CMK (cell line): Measurements from ENCODE around the gene PRPS1.
A peak's percentile ranks its signal among the peaks of the same experiment; 100 is the strongest.
"Not testable (repeated sequence)": the region's sequence is repeated elsewhere in the genome, so short reads cannot be mapped to it uniquely, and the experiment has no call there.

Experiments
- DNase-seq: peaks from one replicate; pipeline ENCODE4 v3.0.0-alpha.2; 2010; ENCODE audit warnings: low read depth

PRPS1 gene

GRCh38 chrX:107627838-107628661, at the start of gene PRPS1:
TSS of gene PRPS1 (plus strand) at chrX:107628510. CDS start at chrX:107628629, 119 bp downstream.
- DNase-seq = peak; percentile 70

GRCh38 chrX:107579956-107580355, 48.4 kb upstream of the PRPS1 start:
- no peak for DNase-seq

DNA sequence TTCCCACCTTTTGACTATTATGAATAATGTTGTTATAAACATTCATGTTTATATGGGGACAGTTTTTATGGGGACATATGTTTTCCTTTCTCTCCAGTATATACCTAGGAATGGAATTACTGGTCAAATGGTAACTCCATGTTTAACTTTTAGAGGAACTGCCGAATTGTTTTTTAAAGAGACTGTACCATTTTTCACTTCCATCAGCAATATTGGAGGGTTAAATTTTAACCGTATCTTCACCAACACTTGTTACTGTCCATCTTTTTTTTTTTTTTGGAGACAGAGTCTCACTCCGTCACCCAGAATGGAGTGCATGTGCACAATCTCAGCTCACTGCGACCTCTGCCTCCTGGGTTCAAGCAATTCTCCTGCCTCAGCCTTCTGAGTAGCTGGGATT, 46.4 kb upstream of the PRPS1 start:
- DNase-seq = no peak

DNA sequence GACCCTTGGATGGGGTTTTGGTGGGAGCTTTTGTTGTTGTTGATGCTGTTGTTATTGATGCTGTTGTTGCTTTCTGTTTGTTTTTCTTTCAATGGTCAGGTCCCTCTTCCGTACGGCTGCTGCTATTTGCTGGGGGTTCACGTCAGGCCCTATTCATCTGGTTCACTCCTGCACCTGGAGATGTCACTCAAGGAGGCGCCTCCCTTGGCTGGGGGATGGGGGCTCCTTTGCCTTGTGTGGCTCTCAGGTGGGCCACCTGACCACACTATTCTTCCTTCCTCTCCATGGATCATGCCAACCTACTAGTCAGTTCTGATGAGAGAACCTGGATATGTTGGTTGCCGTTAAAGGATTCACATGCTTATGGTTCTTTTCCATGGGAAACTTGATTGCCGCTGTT, 39.1 kb upstream of the PRPS1 start:
- no peak for DNase-seq

DNA sequence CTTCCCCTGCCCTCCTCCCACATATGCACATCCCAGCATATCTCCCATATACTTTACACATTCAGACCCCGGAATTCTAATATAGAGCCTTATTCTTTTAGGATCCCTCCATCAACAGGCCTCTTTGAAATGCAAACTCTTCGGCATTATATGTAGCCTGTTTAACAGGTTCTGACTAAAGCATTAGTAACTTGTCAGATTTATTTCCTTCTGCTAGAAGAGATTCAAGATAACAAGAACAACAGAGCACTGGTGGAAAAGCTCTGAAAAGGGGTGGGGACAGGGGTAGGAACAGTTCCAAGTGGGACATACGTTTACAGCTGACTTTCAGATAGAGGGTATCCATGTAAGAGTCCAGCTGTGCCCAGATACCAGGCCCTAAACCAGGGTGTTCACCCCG, 31.7 kb upstream of the PRPS1 start:
- DNase-seq = no peak

DNA sequence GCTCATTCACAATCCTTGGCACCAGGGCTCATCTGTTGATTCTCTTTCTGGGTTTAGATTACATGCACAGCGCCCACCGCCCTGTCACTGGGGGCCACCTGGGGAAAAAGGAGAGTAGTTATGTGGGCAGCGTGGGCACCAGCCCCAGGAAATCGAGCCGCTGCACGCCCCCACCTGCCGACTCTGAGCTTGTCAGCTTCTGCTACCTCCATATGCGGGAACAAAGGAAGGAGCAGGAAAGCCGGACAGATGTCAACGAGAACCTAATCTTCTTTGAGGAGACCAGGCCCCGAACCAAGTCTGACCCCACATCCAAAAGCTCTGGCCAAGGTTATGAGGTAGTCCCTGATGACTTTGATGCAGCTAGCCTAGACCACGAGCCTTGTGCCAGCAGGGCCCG, 31.0 kb upstream of the PRPS1 start:
- DNase-seq = no peak

- no peak for DNase-seq
Measured at GRCh38 chrX:107597791-107598190, 30.5 kb upstream of the PRPS1 start.

DNA sequence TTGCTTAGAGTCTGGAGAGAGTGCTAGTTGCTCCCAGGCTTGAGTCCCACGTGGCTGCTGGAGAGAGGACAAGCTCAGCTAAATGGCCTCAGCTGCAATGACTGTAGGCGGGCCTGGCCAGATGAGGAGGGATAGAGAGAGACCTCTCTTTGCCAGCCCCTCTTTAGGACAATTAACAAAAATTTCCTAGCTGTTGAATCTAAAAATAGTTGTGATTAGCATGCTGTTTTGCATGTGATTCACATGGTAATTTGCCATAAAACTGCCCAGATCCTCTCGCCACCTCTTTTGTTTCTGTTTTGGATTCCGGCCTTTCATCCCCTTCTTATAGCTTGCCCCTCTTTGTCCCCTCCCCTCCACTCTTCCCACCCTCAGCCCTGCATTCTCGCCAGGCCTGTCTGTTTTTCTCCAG, 28.9 kb upstream of the PRPS1 start:
- no peak for DNase-seq

- DNase-seq = no peak
Measured at GRCh38 chrX:107600366-107600765, 27.9 kb upstream of the PRPS1 start.

DNA sequence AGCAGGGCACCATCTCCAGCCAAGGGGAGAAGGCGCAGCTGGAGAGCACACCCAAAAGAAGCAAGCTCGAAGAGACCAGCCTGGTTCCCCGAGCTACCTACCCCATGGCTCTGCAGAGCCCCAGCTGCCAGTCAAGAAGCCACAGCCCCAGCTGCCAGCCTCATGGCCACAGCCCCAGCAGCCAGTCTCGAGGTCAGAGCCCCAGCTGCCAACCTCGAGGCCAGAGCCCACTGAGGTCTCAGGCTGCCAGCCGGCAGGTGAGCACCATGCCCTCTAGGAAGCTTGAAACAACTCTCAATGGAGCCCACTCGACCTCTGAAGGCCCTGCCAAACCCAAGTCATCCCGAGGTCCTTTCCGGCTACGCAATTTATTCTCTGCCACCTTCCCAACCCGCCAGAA, 27.0 kb upstream of the PRPS1 start:
- no peak for DNase-seq

GRCh38 chrX:107601759-107602158, 26.6 kb upstream of the PRPS1 start:
- DNase-seq = no peak

GRCh38 chrX:107602694-107603239, 25.5 kb upstream of the PRPS1 start:
- DNase-seq = no peak

- DNase-seq = no peak
Measured at GRCh38 chrX:107603429-107604159, 24.7 kb upstream of the PRPS1 start.

GRCh38 chrX:107609061-107609460, 19.2 kb upstream of the PRPS1 start:
- not testable (repeated sequence) for DNase-seq

DNA sequence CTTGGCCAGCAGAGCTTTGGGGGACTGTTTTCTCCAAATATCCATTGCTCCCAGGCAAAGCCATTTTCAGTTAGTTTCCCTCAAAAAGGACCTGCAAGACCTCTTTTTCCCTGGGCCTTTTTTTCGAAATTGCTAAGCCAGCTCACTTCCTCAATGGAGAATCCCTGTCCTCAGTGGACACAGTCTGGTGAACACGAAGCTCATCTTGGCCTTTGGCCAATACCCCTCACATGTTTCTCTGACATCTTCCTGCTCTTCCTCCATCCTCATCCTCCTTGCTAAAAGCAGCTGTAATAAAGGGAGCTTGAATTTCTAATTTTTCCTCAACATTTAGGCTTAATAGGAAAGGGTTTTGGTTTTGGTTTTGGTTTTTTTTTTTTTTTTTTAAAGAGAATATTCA, 17.6 kb upstream of the PRPS1 start:
- no peak for DNase-seq

DNA sequence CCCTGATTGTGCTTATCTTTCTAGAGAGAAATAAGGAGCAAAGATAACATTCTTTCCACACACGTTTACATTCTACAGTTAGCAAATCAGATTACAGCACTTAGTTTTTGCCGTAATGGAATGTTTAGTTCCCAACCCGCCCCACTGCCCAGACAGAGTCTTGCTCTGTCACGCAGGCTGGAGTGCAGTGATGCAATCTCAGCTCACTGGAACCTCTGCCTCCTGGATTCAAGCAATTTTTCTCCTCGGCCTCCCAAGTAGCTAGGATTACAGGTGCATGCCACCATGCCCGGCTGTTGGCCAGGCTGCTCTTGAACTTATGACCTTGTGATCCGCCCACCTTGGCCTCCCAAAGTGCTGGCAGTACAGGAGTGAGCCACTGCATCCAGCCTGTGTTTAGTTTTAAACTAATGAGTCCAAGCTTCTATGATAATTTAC, 8.4 kb upstream of the PRPS1 start:
- DNase-seq = no peak

- no peak for DNase-seq
Measured at GRCh38 chrX:107624893-107625292, 3.4 kb upstream of the PRPS1 start.

- DNase-seq = no peak
Measured at GRCh38 chrX:107625739-107626138, 2.6 kb upstream of the PRPS1 start.

- no peak for DNase-seq
Measured at GRCh38 chrX:107626481-107626880, 1.8 kb upstream of the PRPS1 start.

DNA sequence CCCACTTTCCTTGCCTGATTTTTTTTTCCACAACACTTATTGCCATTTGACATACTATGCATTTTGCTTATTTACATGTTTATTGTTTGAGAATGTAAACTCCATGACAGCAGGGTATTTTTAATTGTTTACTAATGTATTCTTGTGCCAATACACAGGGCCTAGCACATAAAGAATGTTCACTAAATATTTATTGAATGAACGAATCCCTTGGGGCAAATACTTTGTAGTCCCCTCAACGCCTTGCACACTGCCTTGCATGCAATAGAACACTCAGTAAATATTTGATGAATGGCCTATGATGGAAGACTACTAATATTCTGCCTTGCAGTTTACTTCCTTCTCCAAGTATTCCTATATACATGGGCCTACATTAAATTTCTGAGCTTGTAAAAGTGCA, 1.4 kb upstream of the PRPS1 start:
- no peak for DNase-seq

GRCh38 chrX:107628662-107629539, 591 bp downstream of the PRPS1 start:
- DNase-seq = no peak

DNA sequence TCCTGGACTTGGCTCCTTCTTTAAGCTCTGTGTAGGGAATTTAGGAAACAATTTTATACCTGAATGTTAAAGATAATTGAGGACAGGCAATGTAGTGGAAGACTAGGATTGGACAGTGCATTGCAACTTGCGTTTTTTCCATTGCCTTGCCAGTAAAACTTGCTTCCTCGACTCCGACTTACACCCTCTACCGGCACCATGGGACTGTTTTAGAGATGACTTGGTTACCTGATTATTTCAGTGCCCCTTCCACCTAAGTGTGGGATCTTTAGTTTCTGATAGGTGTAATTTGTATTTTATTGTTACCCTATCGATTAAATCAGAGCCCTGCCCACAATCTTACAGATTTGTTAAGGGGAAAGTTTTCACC, 1.2 kb downstream of the PRPS1 start:
- no peak for DNase-seq
